ENCODE measurements around the gene MBD3L2B. TPM values are rescaled to one million over a fixed set of nuclear protein-coding genes. Genes with fewer than 3 reads are reported as not detected.

Gene MBD3L2B
- polyA plus RNA-seq, 1 of the 3 experiments (the other 2 are of a cell fraction): not detected

DNA sequence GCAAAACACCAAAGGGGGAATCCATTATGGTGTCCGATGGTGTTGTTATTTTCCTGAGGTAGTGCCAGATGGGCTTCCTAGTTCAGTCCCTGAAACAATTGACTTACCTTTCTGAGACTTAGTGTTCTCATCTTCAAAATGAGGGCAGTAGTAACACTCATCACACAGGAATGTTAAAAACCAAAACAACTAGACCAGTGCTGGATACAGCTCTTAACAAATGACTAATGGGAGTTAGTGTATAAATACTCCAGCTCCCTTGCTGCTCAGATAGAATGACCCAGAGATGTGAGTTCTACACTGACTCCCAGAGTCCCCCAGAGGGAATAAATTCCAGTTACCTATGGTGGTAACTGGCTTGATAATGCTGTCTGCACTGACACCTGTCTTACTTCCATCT lies 49.9 kb downstream of the MBD3L2B start:
- no peak for DNase-seq
- TF ChIP-seq, protein P1, sequence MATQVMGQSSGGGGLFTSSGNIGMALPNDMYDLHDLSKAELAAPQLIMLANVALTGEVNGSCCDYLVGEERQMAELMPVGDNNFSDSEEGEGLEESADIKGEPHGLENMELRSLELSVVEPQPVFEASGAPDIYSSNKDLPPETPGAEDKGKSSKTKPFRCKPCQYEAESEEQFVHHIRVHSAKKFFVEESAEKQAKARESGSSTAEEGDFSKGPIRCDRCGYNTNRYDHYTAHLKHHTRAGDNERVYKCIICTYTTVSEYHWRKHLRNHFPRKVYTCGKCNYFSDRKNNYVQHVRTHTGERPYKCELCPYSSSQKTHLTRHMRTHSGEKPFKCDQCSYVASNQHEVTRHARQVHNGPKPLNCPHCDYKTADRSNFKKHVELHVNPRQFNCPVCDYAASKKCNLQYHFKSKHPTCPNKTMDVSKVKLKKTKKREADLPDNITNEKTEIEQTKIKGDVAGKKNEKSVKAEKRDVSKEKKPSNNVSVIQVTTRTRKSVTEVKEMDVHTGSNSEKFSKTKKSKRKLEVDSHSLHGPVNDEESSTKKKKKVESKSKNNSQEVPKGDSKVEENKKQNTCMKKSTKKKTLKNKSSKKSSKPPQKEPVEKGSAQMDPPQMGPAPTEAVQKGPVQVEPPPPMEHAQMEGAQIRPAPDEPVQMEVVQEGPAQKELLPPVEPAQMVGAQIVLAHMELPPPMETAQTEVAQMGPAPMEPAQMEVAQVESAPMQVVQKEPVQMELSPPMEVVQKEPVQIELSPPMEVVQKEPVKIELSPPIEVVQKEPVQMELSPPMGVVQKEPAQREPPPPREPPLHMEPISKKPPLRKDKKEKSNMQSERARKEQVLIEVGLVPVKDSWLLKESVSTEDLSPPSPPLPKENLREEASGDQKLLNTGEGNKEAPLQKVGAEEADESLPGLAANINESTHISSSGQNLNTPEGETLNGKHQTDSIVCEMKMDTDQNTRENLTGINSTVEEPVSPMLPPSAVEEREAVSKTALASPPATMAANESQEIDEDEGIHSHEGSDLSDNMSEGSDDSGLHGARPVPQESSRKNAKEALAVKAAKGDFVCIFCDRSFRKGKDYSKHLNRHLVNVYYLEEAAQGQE (IDR thresholded peaks at IDR 0.05; ENCODE audit: low read depth, low read length): no peak
- TF ChIP-seq RCOR1 (IDR thresholded peaks at IDR 0.05; ENCODE audit: low read length): no peak
- TF ChIP-seq, protein P2, sequence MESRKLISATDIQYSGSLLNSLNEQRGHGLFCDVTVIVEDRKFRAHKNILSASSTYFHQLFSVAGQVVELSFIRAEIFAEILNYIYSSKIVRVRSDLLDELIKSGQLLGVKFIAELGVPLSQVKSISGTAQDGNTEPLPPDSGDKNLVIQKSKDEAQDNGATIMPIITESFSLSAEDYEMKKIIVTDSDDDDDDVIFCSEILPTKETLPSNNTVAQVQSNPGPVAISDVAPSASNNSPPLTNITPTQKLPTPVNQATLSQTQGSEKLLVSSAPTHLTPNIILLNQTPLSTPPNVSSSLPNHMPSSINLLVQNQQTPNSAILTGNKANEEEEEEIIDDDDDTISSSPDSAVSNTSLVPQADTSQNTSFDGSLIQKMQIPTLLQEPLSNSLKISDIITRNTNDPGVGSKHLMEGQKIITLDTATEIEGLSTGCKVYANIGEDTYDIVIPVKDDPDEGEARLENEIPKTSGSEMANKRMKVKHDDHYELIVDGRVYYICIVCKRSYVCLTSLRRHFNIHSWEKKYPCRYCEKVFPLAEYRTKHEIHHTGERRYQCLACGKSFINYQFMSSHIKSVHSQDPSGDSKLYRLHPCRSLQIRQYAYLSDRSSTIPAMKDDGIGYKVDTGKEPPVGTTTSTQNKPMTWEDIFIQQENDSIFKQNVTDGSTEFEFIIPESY (IDR thresholded peaks at IDR 0.05; ENCODE audit: borderline replicate concordance, low read depth): no peak
- no peak for TF ChIP-seq TEAD4 (IDR thresholded peaks at IDR 0.05; ENCODE audit: borderline replicate concordance, insufficient read depth)
- no peak for TF ChIP-seq YY1 (IDR thresholded peaks at IDR 0.05; ENCODE audit: low read depth)
- no peak for TF ChIP-seq FOXM1 (IDR thresholded peaks at IDR 0.05; ENCODE audit: low read depth)
- no peak for TF ChIP-seq RXRA (IDR thresholded peaks at IDR 0.05; ENCODE audit: borderline replicate concordance, low read depth)
- TF ChIP-seq, protein P3, sequence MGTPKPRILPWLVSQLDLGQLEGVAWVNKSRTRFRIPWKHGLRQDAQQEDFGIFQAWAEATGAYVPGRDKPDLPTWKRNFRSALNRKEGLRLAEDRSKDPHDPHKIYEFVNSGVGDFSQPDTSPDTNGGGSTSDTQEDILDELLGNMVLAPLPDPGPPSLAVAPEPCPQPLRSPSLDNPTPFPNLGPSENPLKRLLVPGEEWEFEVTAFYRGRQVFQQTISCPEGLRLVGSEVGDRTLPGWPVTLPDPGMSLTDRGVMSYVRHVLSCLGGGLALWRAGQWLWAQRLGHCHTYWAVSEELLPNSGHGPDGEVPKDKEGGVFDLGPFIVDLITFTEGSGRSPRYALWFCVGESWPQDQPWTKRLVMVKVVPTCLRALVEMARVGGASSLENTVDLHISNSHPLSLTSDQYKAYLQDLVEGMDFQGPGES (IDR thresholded peaks at IDR 0.05; ENCODE audit: low read depth, low read length): no peak
- TF ChIP-seq FOXJ3 (CRISPR knock-in tag; IDR thresholded peaks at IDR 0.05): no peak
- TF ChIP-seq TAF1 (IDR thresholded peaks at IDR 0.05; ENCODE audit: borderline replicate concordance, low read depth, low read length): no peak
- TF ChIP-seq, protein P4, sequence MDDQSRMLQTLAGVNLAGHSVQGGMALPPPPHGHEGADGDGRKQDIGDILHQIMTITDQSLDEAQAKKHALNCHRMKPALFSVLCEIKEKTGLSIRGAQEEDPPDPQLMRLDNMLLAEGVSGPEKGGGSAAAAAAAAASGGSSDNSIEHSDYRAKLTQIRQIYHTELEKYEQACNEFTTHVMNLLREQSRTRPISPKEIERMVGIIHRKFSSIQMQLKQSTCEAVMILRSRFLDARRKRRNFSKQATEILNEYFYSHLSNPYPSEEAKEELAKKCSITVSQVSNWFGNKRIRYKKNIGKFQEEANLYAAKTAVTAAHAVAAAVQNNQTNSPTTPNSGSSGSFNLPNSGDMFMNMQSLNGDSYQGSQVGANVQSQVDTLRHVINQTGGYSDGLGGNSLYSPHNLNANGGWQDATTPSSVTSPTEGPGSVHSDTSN (IDR thresholded peaks at IDR 0.05): no peak
- no peak for TF ChIP-seq TCF12 (IDR thresholded peaks at IDR 0.05)
- no peak for TF ChIP-seq SMC3 (IDR thresholded peaks at IDR 0.05; ENCODE audit: low read depth, low read length)
- TF ChIP-seq NRF1 (IDR thresholded peaks at IDR 0.05; ENCODE audit: low read depth, low read length): no peak
- no peak for TF ChIP-seq GATA2 (CRISPR knock-in tag; IDR thresholded peaks at IDR 0.05)
- ChIA-PET CTCF (no interaction called here), POLR2A (no interaction called here)
- no peaks in the 10 kb centered on the region for H3K36me3 ChIP-seq (replicated peaks in 1 of 2; ENCODE audit: control insufficient read depth in 1 of 2, insufficient read depth in 2 of 2, low read length in 1 of 2)
- no peaks in the 10 kb centered on the region for H3K4me1 ChIP-seq (ENCODE audit: control insufficient read depth in 1 of 2, insufficient read depth in 2 of 2, low read depth in 1 of 2, low read length in 1 of 2)
- no peak overlapping the region for H2AFZ ChIP-seq (ENCODE audit: low read depth)
- 0% methylated on average over 1 of the region's 1 CpG for WGBS (ENCODE audit: low lambda C conversion rate)
- H3K4me2 ChIP-seq: no peak overlapping the region
- H3F3A ChIP-seq (replicated peaks; ENCODE audit: insufficient read depth): no peaks in the 10 kb centered on the region
- no peaks in the 10 kb centered on the region for H3K9me2 ChIP-seq
- H3K4me3 ChIP-seq (ENCODE audit: low read depth in 2 of 2, low read length in 1 of 2): no peak overlapping the region
- H3K27ac ChIP-seq (ENCODE audit: low read depth in 2 of 2, low read length in 1 of 2): no peak overlapping the region
- H3K9ac ChIP-seq: no peak overlapping the region
- H3K9me3 ChIP-seq: no peaks in the 10 kb centered on the region
- H4K20me1 ChIP-seq (ENCODE audit: insufficient read depth): no peaks in the 10 kb centered on the region
- H3K27me3 ChIP-seq (ENCODE audit: insufficient read depth): peaks cover 23% of the 10 kb centered on the region
- H3K79me2 ChIP-seq (ENCODE audit: insufficient read depth): no peaks in the 10 kb centered on the region

Data from SK-N-SH (cell line).